Stimulated activated CD8-positive, alpha-beta memory T cell treated with anti-CD3 and anti-CD28 coated beads, Interleukin-12 subunit alpha, Interleukin-12 subunit beta, amount 100 ng/mL, for 24 hours (primary cell): ENCODE data around the gene SYNPO2.
"Not testable (repeated sequence)": the region's sequence is repeated elsewhere in the genome, so short reads cannot be mapped to it uniquely, and the experiment has no call there.

ENCODE experiments used
- DNase-seq: peaks from one replicate; pipeline ENCODE4 v3.0.0-alpha.2; 2020; ENCODE audit errors: extremely low read depth

SYNPO2 gene

GRCh38 chr4:119002476-119002875, 113.8 kb downstream of the SYNPO2 start:
- DNase-seq: no peak

GRCh38 chr4:119003001-119003400, 114.3 kb downstream of the SYNPO2 start:
- DNase-seq: not testable (repeated sequence)

GRCh38 chr4:119005928-119006460, 117.3 kb downstream of the SYNPO2 start:
- DNase-seq: no peak

GRCh38 chr4:119008761-119009160, 120.1 kb downstream of the SYNPO2 start:
- no peak for DNase-seq

GRCh38 chr4:119010221-119010620, 121.6 kb downstream of the SYNPO2 start:
- DNase-seq: not testable (repeated sequence)

GRCh38 chr4:119010909-119011606, 122.4 kb downstream of the SYNPO2 start:
- no peak for DNase-seq

- no peak for DNase-seq
These were observed 122.9 kb downstream of the SYNPO2 start for GRCh38 chr4:119011607-119011988.

- no peak for DNase-seq
These were observed 126.0 kb downstream of the SYNPO2 start for GRCh38 chr4:119014658-119015057.

GRCh38 chr4:119016636-119017035, 128.0 kb downstream of the SYNPO2 start:
- DNase-seq: no peak

GRCh38 chr4:119017636-119018035, 129.0 kb downstream of the SYNPO2 start:
- DNase-seq: no peak

GRCh38 chr4:119020158-119020557, 131.5 kb downstream of the SYNPO2 start:
- DNase-seq: no peak

GRCh38 chr4:119022520-119022919, 133.9 kb downstream of the SYNPO2 start:
- not testable (repeated sequence) for DNase-seq

GRCh38 chr4:119024102-119024501, 135.4 kb downstream of the SYNPO2 start:
- no peak for DNase-seq

- no peak for DNase-seq
These were observed 136.8 kb downstream of the SYNPO2 start for GRCh38 chr4:119025420-119025819.

- no peak for DNase-seq
These were observed 137.4 kb downstream of the SYNPO2 start for GRCh38 chr4:119025916-119026661.

GRCh38 chr4:119026662-119027444, 138.2 kb downstream of the SYNPO2 start:
- DNase-seq: no peak

GRCh38 chr4:119027811-119028210, 139.2 kb downstream of the SYNPO2 start:
- DNase-seq: no peak

- no peak for DNase-seq
These were observed 139.6 kb downstream of the SYNPO2 start for GRCh38 chr4:119028296-119028695.

GRCh38 chr4:119029847-119030535, 141.3 kb downstream of the SYNPO2 start:
- no peak for DNase-seq

- no peak for DNase-seq
These were observed 141.9 kb downstream of the SYNPO2 start for GRCh38 chr4:119030536-119030890.

GRCh38 chr4:119031218-119031617, 142.6 kb downstream of the SYNPO2 start:
- DNase-seq: no peak
